ENCODE results near the gene GRSF1.

GRCh38 chr4:70783096-70783495, 56.6 kb downstream of the GRSF1 start:
- no peak for TF ChIP-seq CTCF (IDR thresholded peaks at IDR 0.05; ENCODE audit: borderline replicate concordance, extremely low read depth, low read length, poor library complexity, severe bottlenecking)
- TF ChIP-seq EZH2 (IDR thresholded peaks at IDR 0.05; ENCODE audit: borderline replicate concordance, low read depth, low read length, severe bottlenecking), result no peak
